WTC11 (cell line): Measurements from ENCODE around the gene HMGXB4.

ENCODE experiments used
- ATF1 ChIP-seq: sonication (generic); formaldehyde crosslinking; IDR thresholded peaks from 2 replicates; pipeline ENCODE4 v1.8.1; 2023; ENCODE audit warnings: mild to moderate bottlenecking, moderate library complexity, missing genetic modification reagents
- CREB1 ChIP-seq: sonication (generic); formaldehyde crosslinking; IDR thresholded peaks from 2 replicates; pipeline ENCODE4 v1.8.0; 2023; ENCODE audit warnings: mild to moderate bottlenecking, missing genetic modification reagents
- ETV6 ChIP-seq: sonication (generic); formaldehyde crosslinking; IDR thresholded peaks from 2 replicates; pipeline ENCODE4 v1.8.1; 2022; ENCODE audit warnings: mild to moderate bottlenecking, missing genetic modification reagents
- JUN ChIP-seq: sonication (generic); formaldehyde crosslinking; IDR thresholded peaks from 2 replicates; pipeline ENCODE4 v1.8.0; 2023; ENCODE audit warnings: mild to moderate bottlenecking, missing genetic modification reagents
- SP1 ChIP-seq: sonication (generic); formaldehyde crosslinking; conservative IDR thresholded peaks from 2 replicates; pipeline ENCODE4 v1.8.1; 2022; ENCODE audit warnings: missing genetic modification reagents
- ZNF219 ChIP-seq: sonication (generic); formaldehyde crosslinking; IDR thresholded peaks from 2 replicates; pipeline ENCODE4 v1.8.0; 2023; ENCODE audit warnings: missing genetic modification reagents, mild to moderate bottlenecking, borderline replicate concordance
- TF ChIP-seq, protein P1 (sequence below): fragments of 200-600 bp; IDR thresholded peaks from 2 replicates; pipeline ENCODE4 v1.8.0; 2022; ENCODE audit warnings: antibody characterized with exemption
- TF ChIP-seq, protein P2 (sequence below): sonication (generic); formaldehyde crosslinking; IDR thresholded peaks from 2 replicates; pipeline ENCODE4 v1.8.1; 2022; ENCODE audit warnings: mild to moderate bottlenecking, missing genetic modification reagents, moderate library complexity, borderline replicate concordance
- TF ChIP-seq, protein P3 (sequence below): sonication (generic); formaldehyde crosslinking; IDR thresholded peaks from 2 replicates; pipeline ENCODE4 v1.8.0; 2022; ENCODE audit warnings: mild to moderate bottlenecking, missing genetic modification reagents
- TF ChIP-seq, protein P4 (sequence below): sonication (generic); formaldehyde crosslinking; IDR thresholded peaks from 2 replicates; pipeline ENCODE4 v1.8.0; 2022; ENCODE audit warnings: mild to moderate bottlenecking, missing genetic modification reagents
- TF ChIP-seq, protein P5 (sequence below): sonication (generic); formaldehyde crosslinking; IDR thresholded peaks from 2 replicates; pipeline ENCODE4 v1.8.0; 2023; ENCODE audit warnings: mild to moderate bottlenecking, missing genetic modification reagents

DNA sequence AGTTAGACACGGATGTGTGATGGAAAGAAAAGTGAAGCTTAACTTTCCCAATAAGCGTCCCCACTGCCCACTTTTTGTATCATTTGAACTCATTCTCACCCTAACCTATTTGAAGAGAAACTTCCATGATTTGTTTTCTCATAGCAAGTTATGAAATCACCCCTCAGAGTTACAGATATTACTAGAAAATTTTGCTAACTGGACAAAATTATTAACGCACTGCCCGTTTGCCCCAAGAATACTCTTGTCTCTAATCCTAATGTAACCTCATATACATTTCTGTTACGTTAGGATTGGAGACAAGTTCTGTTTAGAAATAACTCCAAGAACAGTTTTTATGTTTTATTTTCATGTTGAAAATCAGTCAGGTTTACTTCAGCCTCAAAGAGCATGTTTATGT is 67.9 kb downstream of the HMGXB4 start:
- TF ChIP-seq, protein P1, sequence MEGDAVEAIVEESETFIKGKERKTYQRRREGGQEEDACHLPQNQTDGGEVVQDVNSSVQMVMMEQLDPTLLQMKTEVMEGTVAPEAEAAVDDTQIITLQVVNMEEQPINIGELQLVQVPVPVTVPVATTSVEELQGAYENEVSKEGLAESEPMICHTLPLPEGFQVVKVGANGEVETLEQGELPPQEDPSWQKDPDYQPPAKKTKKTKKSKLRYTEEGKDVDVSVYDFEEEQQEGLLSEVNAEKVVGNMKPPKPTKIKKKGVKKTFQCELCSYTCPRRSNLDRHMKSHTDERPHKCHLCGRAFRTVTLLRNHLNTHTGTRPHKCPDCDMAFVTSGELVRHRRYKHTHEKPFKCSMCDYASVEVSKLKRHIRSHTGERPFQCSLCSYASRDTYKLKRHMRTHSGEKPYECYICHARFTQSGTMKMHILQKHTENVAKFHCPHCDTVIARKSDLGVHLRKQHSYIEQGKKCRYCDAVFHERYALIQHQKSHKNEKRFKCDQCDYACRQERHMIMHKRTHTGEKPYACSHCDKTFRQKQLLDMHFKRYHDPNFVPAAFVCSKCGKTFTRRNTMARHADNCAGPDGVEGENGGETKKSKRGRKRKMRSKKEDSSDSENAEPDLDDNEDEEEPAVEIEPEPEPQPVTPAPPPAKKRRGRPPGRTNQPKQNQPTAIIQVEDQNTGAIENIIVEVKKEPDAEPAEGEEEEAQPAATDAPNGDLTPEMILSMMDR: no peak
- TF ChIP-seq, protein P2, sequence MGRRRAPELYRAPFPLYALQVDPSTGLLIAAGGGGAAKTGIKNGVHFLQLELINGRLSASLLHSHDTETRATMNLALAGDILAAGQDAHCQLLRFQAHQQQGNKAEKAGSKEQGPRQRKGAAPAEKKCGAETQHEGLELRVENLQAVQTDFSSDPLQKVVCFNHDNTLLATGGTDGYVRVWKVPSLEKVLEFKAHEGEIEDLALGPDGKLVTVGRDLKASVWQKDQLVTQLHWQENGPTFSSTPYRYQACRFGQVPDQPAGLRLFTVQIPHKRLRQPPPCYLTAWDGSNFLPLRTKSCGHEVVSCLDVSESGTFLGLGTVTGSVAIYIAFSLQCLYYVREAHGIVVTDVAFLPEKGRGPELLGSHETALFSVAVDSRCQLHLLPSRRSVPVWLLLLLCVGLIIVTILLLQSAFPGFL (CRISPR knock-in tag): no peak
- TF ChIP-seq JUN (CRISPR knock-in tag) (no peak), SP1 (CRISPR knock-in tag) (no peak), ZNF219 (CRISPR knock-in tag) (no peak), CREB1 (CRISPR knock-in tag) (no peak), ATF1 (no peak), ETV6 (CRISPR knock-in tag) (no peak)
- TF ChIP-seq, protein P3, sequence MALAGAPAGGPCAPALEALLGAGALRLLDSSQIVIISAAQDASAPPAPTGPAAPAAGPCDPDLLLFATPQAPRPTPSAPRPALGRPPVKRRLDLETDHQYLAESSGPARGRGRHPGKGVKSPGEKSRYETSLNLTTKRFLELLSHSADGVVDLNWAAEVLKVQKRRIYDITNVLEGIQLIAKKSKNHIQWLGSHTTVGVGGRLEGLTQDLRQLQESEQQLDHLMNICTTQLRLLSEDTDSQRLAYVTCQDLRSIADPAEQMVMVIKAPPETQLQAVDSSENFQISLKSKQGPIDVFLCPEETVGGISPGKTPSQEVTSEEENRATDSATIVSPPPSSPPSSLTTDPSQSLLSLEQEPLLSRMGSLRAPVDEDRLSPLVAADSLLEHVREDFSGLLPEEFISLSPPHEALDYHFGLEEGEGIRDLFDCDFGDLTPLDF (CRISPR knock-in tag): no peak
- TF ChIP-seq, protein P4, sequence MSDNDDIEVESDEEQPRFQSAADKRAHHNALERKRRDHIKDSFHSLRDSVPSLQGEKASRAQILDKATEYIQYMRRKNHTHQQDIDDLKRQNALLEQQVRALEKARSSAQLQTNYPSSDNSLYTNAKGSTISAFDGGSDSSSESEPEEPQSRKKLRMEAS (CRISPR knock-in tag): no peak
- TF ChIP-seq, protein P5, sequence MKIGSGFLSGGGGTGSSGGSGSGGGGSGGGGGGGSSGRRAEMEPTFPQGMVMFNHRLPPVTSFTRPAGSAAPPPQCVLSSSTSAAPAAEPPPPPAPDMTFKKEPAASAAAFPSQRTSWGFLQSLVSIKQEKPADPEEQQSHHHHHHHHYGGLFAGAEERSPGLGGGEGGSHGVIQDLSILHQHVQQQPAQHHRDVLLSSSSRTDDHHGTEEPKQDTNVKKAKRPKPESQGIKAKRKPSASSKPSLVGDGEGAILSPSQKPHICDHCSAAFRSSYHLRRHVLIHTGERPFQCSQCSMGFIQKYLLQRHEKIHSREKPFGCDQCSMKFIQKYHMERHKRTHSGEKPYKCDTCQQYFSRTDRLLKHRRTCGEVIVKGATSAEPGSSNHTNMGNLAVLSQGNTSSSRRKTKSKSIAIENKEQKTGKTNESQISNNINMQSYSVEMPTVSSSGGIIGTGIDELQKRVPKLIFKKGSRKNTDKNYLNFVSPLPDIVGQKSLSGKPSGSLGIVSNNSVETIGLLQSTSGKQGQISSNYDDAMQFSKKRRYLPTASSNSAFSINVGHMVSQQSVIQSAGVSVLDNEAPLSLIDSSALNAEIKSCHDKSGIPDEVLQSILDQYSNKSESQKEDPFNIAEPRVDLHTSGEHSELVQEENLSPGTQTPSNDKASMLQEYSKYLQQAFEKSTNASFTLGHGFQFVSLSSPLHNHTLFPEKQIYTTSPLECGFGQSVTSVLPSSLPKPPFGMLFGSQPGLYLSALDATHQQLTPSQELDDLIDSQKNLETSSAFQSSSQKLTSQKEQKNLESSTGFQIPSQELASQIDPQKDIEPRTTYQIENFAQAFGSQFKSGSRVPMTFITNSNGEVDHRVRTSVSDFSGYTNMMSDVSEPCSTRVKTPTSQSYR (CRISPR knock-in tag): no peak
